Tibial artery (tissue), 4 donors: Measurements from ENCODE around the gene BIN2.

ENCODE experiments used
- DNase-seq, 2 donors: peaks; one replicate each; pipeline ENCODE4 v3.0.0-alpha.2; 2019
- H3K27ac ChIP-seq, 2 donors: fragments of 200-600 bp; sonication (generic) in 1 of 2; 1 replicate in 1 of 2; 2 replicates in 1 of 2; pipeline ENCODE4 v1.5.1; 2018 to 2019; ENCODE audit warnings: mild to moderate bottlenecking in 1 of 2
- H3K27me3 ChIP-seq, 2 donors: fragments of 200-600 bp; sonication (generic) in 1 of 2; one replicate each; pipeline versions ENCODE4 v1.5.1 to v1.6.0; 2016 to 2019
- H3K36me3 ChIP-seq, 3 donors: fragments of 200-600 bp; sonication (generic) in 2 of 3; one replicate each; pipeline ENCODE4 v1.5.1; 2016 to 2019; ENCODE audit warnings: mild to moderate bottlenecking in 2 of 3
- H3K4me1 ChIP-seq, 4 donors: fragments of 200-600 bp; sonication (generic) in 2 of 4; 1 replicate in 3 of 4; 2 replicates in 1 of 4; pipeline ENCODE4 v1.5.1; 2016 to 2019
- H3K4me3 ChIP-seq, 2 donors: fragments of 200-600 bp; sonication (generic) in 1 of 2; 1 replicate in 1 of 2; 2 replicates in 1 of 2; pipeline ENCODE4 v1.5.1; 2018 to 2019; ENCODE audit warnings: mild to moderate bottlenecking in 2 of 2
- H3K9me3 ChIP-seq, 3 donors: fragments of 200-600 bp; sonication (generic) in 1 of 3; one replicate each; pipeline ENCODE4 v1.5.1; 2016 to 2019
- CTCF ChIP-seq, 2 experiments: fragments of 200-600 bp in 1 of 2; fragments of 450-650 bp in 1 of 2; IDR thresholded peaks; one replicate each; pipeline ENCODE4 v1.5.1; 2017 to 2019; ENCODE audit warnings: antibody characterized with exemption in 2 of 2, mild to moderate bottlenecking in 1 of 2, moderate library complexity in 1 of 2
- intact Hi-C: fragments of 100-400 bp; cut with DNase I; formaldehyde crosslinking; loops from one replicate; pipeline ENCODE4 v1.15.0; 2023; ENCODE audit warnings: low total_unique reads

Gene BIN2

GRCh38 chr12:51270067-51270950 is 53.7 kb downstream of the BIN2 start, which contains the start of gene SMAGP:
Gene SMAGP, minus strand, starts transcription at chr12:51270415. Its CDS starts 1,137 bp downstream, at chr12:51269278.
- Histone ChIP-seq H3K4me1 (peaks cover 0 to 18% (median 12%) of the 10 kb centered on the region in 4 donors), H3K4me3 (peak within 1 kb of the TSS; percentile 74 to 78), H3K36me3 (no peaks in the 10 kb centered on the region), H3K27ac (peak within 1 kb of the TSS; percentile 26 to 48), H3K9me3 (no peaks in the 10 kb centered on the region), H3K27me3 (peaks cover 0 to 12% of the 10 kb centered on the region in 2 donors)
- intact Hi-C loops: no loop called here
- TF ChIP-seq CTCF (IDR thresholded peaks at IDR 0.05): no peak
- peak in 1 of 2 donors; percentile 28 for DNase-seq

- no peaks in the 10 kb centered on the region for H3K36me3 ChIP-seq
- peak overlapping the region in 1 of 2 donors; percentile 26 for H3K27ac ChIP-seq
- peak overlapping the region; percentile 74 to 78 for H3K4me3 ChIP-seq
- H3K9me3 ChIP-seq: no peaks in the 10 kb centered on the region
- TF ChIP-seq CTCF (IDR thresholded peaks at IDR 0.05): no peak
- peaks cover 0 to 18% (median 12%) of the 10 kb centered on the region in 4 donors for H3K4me1 ChIP-seq
- DNase-seq: no peak
- intact Hi-C loops: no loop called here
- peaks cover 0 to 12% of the 10 kb centered on the region in 2 donors for H3K27me3 ChIP-seq
Observed at GRCh38 chr12:51269174-51270066, 54.6 kb downstream of the BIN2 start.

GRCh38 chr12:51265024-51265423 is 59.0 kb downstream of the BIN2 start:
- H3K9me3 ChIP-seq: no peaks in the 10 kb centered on the region
- TF ChIP-seq CTCF (IDR thresholded peaks at IDR 0.05): no peak
- no peaks in the 10 kb centered on the region for H3K36me3 ChIP-seq
- peaks cover 0 to 8% (median 5%) of the 10 kb centered on the region in 4 donors for H3K4me1 ChIP-seq
- DNase-seq: no peak
- peaks cover 0 to 6% of the 10 kb centered on the region in 2 donors for H3K27me3 ChIP-seq
- no peak overlapping the region for H3K4me3 ChIP-seq
- intact Hi-C loops: no loop called here
- no peak overlapping the region for H3K27ac ChIP-seq

- DNase-seq: no peak
- H3K4me3 ChIP-seq: no peak overlapping the region
- H3K4me1 ChIP-seq: peaks cover 0 to under 1% (median under 1%) of the 10 kb centered on the region in 4 donors
- TF ChIP-seq CTCF (IDR thresholded peaks at IDR 0.05): no peak
- intact Hi-C loops: no loop called here
- no peak overlapping the region for H3K27ac ChIP-seq
- H3K27me3 ChIP-seq: no peaks in the 10 kb centered on the region
- no peaks in the 10 kb centered on the region for H3K9me3 ChIP-seq
- H3K36me3 ChIP-seq: no peaks in the 10 kb centered on the region
Observed at GRCh38 chr12:51264297-51264696, 59.7 kb downstream of the BIN2 start.

- H3K4me1 ChIP-seq: no peaks in the 10 kb centered on the region
- H3K27me3 ChIP-seq: no peaks in the 10 kb centered on the region
- TF ChIP-seq CTCF (IDR thresholded peaks at IDR 0.05): no peak
- intact Hi-C loops: no loop called here
- no peak for DNase-seq
- no peak overlapping the region for H3K4me3 ChIP-seq
- H3K36me3 ChIP-seq: no peaks in the 10 kb centered on the region
- H3K9me3 ChIP-seq: no peaks in the 10 kb centered on the region
- H3K27ac ChIP-seq: no peak overlapping the region
Observed at GRCh38 chr12:51263341-51263740, 60.6 kb downstream of the BIN2 start.
